WTC11 (cell line): ENCODE data around the gene ZSCAN4. TPM values are rescaled to one million over a fixed set of nuclear protein-coding genes. Genes with fewer than 3 reads are reported as not detected.

Experiments used
- ATAC-seq: fragments of 200-7000 bp; cut with Tn5 transposase; 2 replicates; pipeline ENCODE4 v1.10.0; 2021; ENCODE audit warnings: mild to moderate bottlenecking, moderate library complexity
- CTCF ChIA-PET: fragments of 300-600 bp; sonication (Branson Sonifier 250); formaldehyde crosslinking; loops from one replicate; lab custom pipeline; 2021; ENCODE audit warnings: antibody characterized with exemption; lab: Charles Lee
- POLR2A ChIA-PET: fragments of 350-600 bp; sonication (Branson Sonifier 250); formaldehyde crosslinking; loops from one replicate; lab custom pipeline; 2021; ENCODE audit warnings: antibody characterized with exemption; lab: Charles Lee
- DNase-seq: peaks from one replicate; pipeline ENCODE4 v3.0.0; 2021; ENCODE audit warnings: low spot score
- H3K27ac Mint-ChIP-seq: 2 replicates; pipeline ENCODE4 v1.8.0; 2021; ENCODE audit warnings: mixed read lengths
- H3K27me3 Mint-ChIP-seq: 2 replicates; pipeline ENCODE4 v1.8.0; 2021; ENCODE audit warnings: low read depth, mild to moderate bottlenecking, moderate library complexity, mixed read lengths
- H3K36me3 Mint-ChIP-seq: 2 replicates; pipeline ENCODE4 v1.8.0; 2021; ENCODE audit warnings: mixed read lengths
- H3K4me1 Mint-ChIP-seq: 2 replicates; pipeline ENCODE4 v1.8.0; 2022; ENCODE audit warnings: mixed read lengths
- H3K4me3 Mint-ChIP-seq: 2 replicates; pipeline ENCODE4 v1.8.0; 2021; ENCODE audit warnings: mild to moderate bottlenecking, moderate library complexity, mixed read lengths
- H3K9me3 Mint-ChIP-seq: 2 replicates; pipeline ENCODE4 v1.8.0; 2021; ENCODE audit warnings: mixed read lengths
- FOXP1 ChIP-seq: sonication (generic); formaldehyde crosslinking; IDR thresholded peaks from 2 replicates; pipeline ENCODE4 v1.8.0; 2022; ENCODE audit warnings: missing genetic modification reagents, mild to moderate bottlenecking, moderate library complexity, borderline replicate concordance
- FOXP4 ChIP-seq: sonication (generic); formaldehyde crosslinking; IDR thresholded peaks from 2 replicates; pipeline ENCODE4 v1.8.0; 2022; ENCODE audit warnings: mild to moderate bottlenecking, missing genetic modification reagents
- NR1H2 ChIP-seq: sonication (generic); formaldehyde crosslinking; IDR thresholded peaks from 2 replicates; pipeline ENCODE4 v1.9.0; 2021; ENCODE audit warnings: mild to moderate bottlenecking, moderate library complexity, missing genetic modification reagents
- NR3C1 ChIP-seq: sonication (generic); formaldehyde crosslinking; conservative IDR thresholded peaks from 2 replicates; pipeline ENCODE4 v1.8.1; 2023; ENCODE audit warnings: low read depth, mild to moderate bottlenecking, missing genetic modification reagents
- PREB ChIP-seq: sonication (generic); formaldehyde crosslinking; IDR thresholded peaks from 2 replicates; pipeline ENCODE4 v1.8.1; 2022; ENCODE audit warnings: mild to moderate bottlenecking, missing genetic modification reagents, moderate library complexity, borderline replicate concordance
- SMAD3 ChIP-seq: sonication (generic); formaldehyde crosslinking; IDR thresholded peaks from 2 replicates; pipeline ENCODE4 v1.8.0; 2022; ENCODE audit warnings: missing genetic modification reagents, mild to moderate bottlenecking, borderline replicate concordance
- SP1 ChIP-seq: sonication (generic); formaldehyde crosslinking; conservative IDR thresholded peaks from 2 replicates; pipeline ENCODE4 v1.8.1; 2022; ENCODE audit warnings: missing genetic modification reagents
- TEAD1 ChIP-seq: sonication (generic); formaldehyde crosslinking; IDR thresholded peaks from 2 replicates; pipeline ENCODE4 v1.8.0; 2022; ENCODE audit warnings: mild to moderate bottlenecking, missing genetic modification reagents
- USF1 ChIP-seq: sonication (generic); formaldehyde crosslinking; IDR thresholded peaks from 2 replicates; pipeline ENCODE4 v1.8.0; 2022; ENCODE audit warnings: mild to moderate bottlenecking, missing genetic modification reagents
- ZBTB21 ChIP-seq: sonication (generic); formaldehyde crosslinking; IDR thresholded peaks from 2 replicates; pipeline ENCODE4 v1.8.1; 2023; ENCODE audit warnings: mild to moderate bottlenecking, missing genetic modification reagents, borderline replicate concordance
- ZNF138 ChIP-seq: sonication (generic); formaldehyde crosslinking; conservative IDR thresholded peaks from 2 replicates; pipeline ENCODE4 v1.8.1; 2022; ENCODE audit warnings: mild to moderate bottlenecking, moderate library complexity, missing genetic modification reagents
- ZNF232 ChIP-seq: sonication (generic); formaldehyde crosslinking; IDR thresholded peaks from 2 replicates; pipeline ENCODE4 v1.8.0; 2022; ENCODE audit warnings: mild to moderate bottlenecking, missing genetic modification reagents
- ZNF263 ChIP-seq: sonication (generic); formaldehyde crosslinking; IDR thresholded peaks from 2 replicates; pipeline ENCODE4 v1.8.1; 2022; ENCODE audit warnings: low read depth, mild to moderate bottlenecking, moderate library complexity, missing genetic modification reagents
- ZNF396 ChIP-seq: fragments of 250-450 bp; sonication (Bioruptor Pico); IDR thresholded peaks from 2 replicates; pipeline ENCODE4 v1.8.0; 2021; ENCODE audit warnings: mild to moderate bottlenecking, moderate library complexity, borderline replicate concordance
- ZNF671 ChIP-seq: fragments of 250-450 bp; sonication (Bioruptor Pico); IDR thresholded peaks from 2 replicates; pipeline ENCODE4 v1.8.0; 2021; ENCODE audit warnings: mild to moderate bottlenecking
- total RNA-seq: library from RNA; stranded (reverse); gene quantifications from 3 replicates; pipeline ENCODE4 v1.2.3, GENCODE V29; 2021
- TF ChIP-seq, protein P1 (sequence below): fragments of 250-450 bp; sonication (Bioruptor Pico); conservative IDR thresholded peaks from 2 replicates; pipeline ENCODE4 v1.9.0; 2021; ENCODE audit warnings: mild to moderate bottlenecking
- TF ChIP-seq, protein P2 (sequence below): sonication (generic); formaldehyde crosslinking; IDR thresholded peaks from 2 replicates; pipeline ENCODE4 v1.8.0; 2023; ENCODE audit warnings: missing genetic modification reagents, mild to moderate bottlenecking, borderline replicate concordance
- TF ChIP-seq, protein P3 (sequence below): sonication (generic); formaldehyde crosslinking; IDR thresholded peaks from 2 replicates; pipeline ENCODE4 v1.8.1; 2022; ENCODE audit warnings: low read depth, missing genetic modification reagents, borderline replicate concordance
- TF ChIP-seq, protein P4 (sequence below): sonication (generic); formaldehyde crosslinking; IDR thresholded peaks from 2 replicates; pipeline ENCODE4 v1.8.1; 2023; ENCODE audit warnings: mild to moderate bottlenecking, missing genetic modification reagents
- TF ChIP-seq, protein P5 (sequence below): fragments of 250-450 bp; sonication (Bioruptor Pico); IDR thresholded peaks from 2 replicates; pipeline ENCODE4 v1.8.0; 2021; ENCODE audit warnings: mild to moderate bottlenecking

ZSCAN4 gene
- total RNA-seq, 1 experiment from 2014 or later, result 0.13 TPM

DNA sequence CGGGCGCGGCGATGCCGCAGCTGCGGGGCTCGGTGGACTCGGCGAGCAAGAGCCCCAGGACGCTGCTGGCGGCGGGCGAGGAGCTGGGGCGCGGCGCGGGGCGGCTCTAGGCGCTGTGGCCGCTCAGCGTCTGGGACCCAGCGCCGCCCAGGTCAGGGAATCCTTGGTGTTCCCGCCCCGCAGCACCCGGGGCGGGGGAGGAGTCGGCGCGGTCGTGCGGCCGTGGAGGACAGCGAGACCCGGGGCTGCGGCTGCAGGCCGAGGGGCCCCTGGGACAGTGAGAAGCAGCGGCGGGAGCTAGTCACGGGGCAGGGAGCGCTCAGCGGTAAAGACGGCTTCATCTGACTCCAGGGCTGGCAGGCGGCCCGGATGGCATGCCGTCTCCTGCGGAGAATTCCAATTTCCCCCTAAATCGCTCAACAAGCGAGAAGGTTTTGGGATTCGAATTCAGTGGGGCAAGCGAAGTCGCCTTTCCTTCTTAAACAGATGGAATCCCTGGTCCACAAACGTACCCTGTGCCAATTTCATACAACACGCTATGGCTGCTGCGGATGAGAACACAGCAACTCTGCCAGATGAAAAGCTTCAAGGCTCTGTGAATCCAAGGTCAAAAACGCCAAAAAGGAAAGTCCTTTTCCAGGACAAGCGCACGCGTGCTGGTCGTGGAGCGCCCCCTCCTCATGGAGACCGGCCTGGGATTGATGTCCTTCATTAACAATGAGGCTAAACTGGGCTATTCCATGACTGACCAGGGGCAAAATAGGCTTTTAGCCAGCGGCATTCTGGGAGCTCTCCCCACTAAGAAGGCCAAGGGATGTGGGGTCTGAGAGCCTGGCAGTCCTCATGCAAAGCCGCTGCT, 4.2 kb upstream of the ZSCAN4 start:
- no peaks in the 10 kb centered on the region for H3K36me3 Mint-ChIP-seq
- ChIA-PET CTCF (interaction anchor here (0.6 to 2.6 kb wide), 10 partner anchors 10 to 391 kb away, joined by 3 to 19 read pairs (median 3); partner anchors contain the start of gene ZNF551), POLR2A (interaction anchor here (1.1 to 2.4 kb wide), 7 partner anchors 12 to 395 kb away, joined by 3 to 19 read pairs (median 4); partner anchors contain the start of genes ZNF134, ZNF135, ZNF154 and ZNF551)
- peaks cover 20% of the 10 kb centered on the region for H3K27me3 Mint-ChIP-seq
- no peak overlapping the region for H3K27ac Mint-ChIP-seq
- DNase-seq (peak; percentile 67), ATAC-seq (peak; percentile 85)
- H3K4me3 Mint-ChIP-seq, result peak overlapping the region; percentile 86
- peaks cover 15% of the 10 kb centered on the region for H3K4me1 Mint-ChIP-seq
- no peaks in the 10 kb centered on the region for H3K9me3 Mint-ChIP-seq
- no peak for TF ChIP-seq FOXP4 (CRISPR knock-in tag)
- TF ChIP-seq USF1, result peak; percentile 39; the same call in 1 of the 2 replicates
- no peak for TF ChIP-seq ZNF671 (CRISPR knock-in tag)
- no peak for TF ChIP-seq SMAD3
- no peak for TF ChIP-seq ZNF232
- TF ChIP-seq, protein P1, sequence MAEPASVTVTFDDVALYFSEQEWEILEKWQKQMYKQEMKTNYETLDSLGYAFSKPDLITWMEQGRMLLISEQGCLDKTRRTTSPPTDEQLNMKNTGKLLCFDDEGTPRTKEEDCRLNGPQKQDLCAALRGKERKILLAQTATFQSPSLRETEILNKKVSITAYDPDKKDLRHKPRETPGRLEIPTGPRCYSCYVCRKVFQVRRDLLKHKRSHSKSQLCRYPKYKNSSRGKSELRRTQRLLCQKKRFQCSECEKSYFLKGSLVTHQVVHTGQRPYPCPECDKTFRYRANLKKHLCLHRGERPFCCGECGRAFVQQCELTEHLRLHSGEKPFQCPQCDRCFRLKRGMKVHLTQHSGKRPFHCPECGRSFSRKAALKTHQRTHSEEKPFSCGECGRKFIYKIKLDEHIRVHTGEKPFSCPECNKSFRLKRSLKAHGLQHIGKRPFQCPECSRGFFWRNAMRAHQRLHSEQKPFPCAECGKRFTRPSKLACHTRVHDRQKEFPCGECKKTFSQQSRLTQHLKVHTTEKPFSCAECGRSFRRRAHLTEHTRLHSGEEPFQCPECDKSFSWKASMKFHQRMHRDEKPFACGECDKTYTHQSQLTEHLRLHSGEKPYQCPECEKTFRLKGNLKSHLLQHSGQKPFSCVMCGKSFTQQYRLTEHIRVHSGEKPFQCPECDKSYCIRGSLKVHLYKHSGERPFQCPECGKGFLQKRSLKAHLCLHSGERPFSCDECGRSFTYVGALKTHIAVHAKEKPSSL (CRISPR knock-in tag), result no peak
- no peak for TF ChIP-seq ZNF396 (CRISPR knock-in tag)
- no peak for TF ChIP-seq FOXP1 (CRISPR knock-in tag)
- TF ChIP-seq ZBTB21, result peak; percentile 50; the same call in 1 of the 2 replicates
- TF ChIP-seq, protein P2, sequence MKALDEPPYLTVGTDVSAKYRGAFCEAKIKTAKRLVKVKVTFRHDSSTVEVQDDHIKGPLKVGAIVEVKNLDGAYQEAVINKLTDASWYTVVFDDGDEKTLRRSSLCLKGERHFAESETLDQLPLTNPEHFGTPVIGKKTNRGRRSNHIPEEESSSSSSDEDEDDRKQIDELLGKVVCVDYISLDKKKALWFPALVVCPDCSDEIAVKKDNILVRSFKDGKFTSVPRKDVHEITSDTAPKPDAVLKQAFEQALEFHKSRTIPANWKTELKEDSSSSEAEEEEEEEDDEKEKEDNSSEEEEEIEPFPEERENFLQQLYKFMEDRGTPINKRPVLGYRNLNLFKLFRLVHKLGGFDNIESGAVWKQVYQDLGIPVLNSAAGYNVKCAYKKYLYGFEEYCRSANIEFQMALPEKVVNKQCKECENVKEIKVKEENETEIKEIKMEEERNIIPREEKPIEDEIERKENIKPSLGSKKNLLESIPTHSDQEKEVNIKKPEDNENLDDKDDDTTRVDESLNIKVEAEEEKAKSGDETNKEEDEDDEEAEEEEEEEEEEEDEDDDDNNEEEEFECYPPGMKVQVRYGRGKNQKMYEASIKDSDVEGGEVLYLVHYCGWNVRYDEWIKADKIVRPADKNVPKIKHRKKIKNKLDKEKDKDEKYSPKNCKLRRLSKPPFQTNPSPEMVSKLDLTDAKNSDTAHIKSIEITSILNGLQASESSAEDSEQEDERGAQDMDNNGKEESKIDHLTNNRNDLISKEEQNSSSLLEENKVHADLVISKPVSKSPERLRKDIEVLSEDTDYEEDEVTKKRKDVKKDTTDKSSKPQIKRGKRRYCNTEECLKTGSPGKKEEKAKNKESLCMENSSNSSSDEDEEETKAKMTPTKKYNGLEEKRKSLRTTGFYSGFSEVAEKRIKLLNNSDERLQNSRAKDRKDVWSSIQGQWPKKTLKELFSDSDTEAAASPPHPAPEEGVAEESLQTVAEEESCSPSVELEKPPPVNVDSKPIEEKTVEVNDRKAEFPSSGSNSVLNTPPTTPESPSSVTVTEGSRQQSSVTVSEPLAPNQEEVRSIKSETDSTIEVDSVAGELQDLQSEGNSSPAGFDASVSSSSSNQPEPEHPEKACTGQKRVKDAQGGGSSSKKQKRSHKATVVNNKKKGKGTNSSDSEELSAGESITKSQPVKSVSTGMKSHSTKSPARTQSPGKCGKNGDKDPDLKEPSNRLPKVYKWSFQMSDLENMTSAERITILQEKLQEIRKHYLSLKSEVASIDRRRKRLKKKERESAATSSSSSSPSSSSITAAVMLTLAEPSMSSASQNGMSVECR (CRISPR knock-in tag), result peak; percentile 23; the same call in 1 of the 2 replicates
- TF ChIP-seq SP1 (CRISPR knock-in tag), result 0 out of 2 replicates have a peak, but pooled peaks have one; percentile 25
- TF ChIP-seq, protein P3, sequence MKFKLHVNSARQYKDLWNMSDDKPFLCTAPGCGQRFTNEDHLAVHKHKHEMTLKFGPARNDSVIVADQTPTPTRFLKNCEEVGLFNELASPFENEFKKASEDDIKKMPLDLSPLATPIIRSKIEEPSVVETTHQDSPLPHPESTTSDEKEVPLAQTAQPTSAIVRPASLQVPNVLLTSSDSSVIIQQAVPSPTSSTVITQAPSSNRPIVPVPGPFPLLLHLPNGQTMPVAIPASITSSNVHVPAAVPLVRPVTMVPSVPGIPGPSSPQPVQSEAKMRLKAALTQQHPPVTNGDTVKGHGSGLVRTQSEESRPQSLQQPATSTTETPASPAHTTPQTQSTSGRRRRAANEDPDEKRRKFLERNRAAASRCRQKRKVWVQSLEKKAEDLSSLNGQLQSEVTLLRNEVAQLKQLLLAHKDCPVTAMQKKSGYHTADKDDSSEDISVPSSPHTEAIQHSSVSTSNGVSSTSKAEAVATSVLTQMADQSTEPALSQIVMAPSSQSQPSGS, result no peak
- TF ChIP-seq TEAD1 (CRISPR knock-in tag), result peak; percentile 39; the same call in 1 of the 2 replicates
- no peak for TF ChIP-seq PREB (CRISPR knock-in tag)
- TF ChIP-seq, protein P4, sequence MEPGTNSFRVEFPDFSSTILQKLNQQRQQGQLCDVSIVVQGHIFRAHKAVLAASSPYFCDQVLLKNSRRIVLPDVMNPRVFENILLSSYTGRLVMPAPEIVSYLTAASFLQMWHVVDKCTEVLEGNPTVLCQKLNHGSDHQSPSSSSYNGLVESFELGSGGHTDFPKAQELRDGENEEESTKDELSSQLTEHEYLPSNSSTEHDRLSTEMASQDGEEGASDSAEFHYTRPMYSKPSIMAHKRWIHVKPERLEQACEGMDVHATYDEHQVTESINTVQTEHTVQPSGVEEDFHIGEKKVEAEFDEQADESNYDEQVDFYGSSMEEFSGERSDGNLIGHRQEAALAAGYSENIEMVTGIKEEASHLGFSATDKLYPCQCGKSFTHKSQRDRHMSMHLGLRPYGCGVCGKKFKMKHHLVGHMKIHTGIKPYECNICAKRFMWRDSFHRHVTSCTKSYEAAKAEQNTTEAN (CRISPR knock-in tag), result no peak
- TF ChIP-seq, protein P5, sequence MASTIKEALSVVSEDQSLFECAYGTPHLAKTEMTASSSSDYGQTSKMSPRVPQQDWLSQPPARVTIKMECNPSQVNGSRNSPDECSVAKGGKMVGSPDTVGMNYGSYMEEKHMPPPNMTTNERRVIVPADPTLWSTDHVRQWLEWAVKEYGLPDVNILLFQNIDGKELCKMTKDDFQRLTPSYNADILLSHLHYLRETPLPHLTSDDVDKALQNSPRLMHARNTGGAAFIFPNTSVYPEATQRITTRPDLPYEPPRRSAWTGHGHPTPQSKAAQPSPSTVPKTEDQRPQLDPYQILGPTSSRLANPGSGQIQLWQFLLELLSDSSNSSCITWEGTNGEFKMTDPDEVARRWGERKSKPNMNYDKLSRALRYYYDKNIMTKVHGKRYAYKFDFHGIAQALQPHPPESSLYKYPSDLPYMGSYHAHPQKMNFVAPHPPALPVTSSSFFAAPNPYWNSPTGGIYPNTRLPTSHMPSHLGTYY (CRISPR knock-in tag), result no peak
- TF ChIP-seq ZNF263 (CRISPR knock-in tag), result no peak
- no peak for TF ChIP-seq ZNF138 (CRISPR knock-in tag)
- TF ChIP-seq NR1H2 (CRISPR knock-in tag), result no peak
- 0 out of 2 replicates have a peak, but pooled peaks have one; percentile 26 for TF ChIP-seq NR3C1 (CRISPR knock-in tag)
